ENCODE measurements around the gene LARP4B.

The LARP4B gene

GRCh38 chr10:865924-866576 is 65.5 kb downstream of the LARP4B start:
- no peak for DNase-seq

- DNase-seq: no peak
Observed at GRCh38 chr10:865257-865656, 66.2 kb downstream of the LARP4B start.

- DNase-seq: no peak
Observed at GRCh38 chr10:860519-860918, 71.0 kb downstream of the LARP4B start.

- DNase-seq: no peak
Observed at GRCh38 chr10:856416-857157, 74.9 kb downstream of the LARP4B start.

GRCh38 chr10:855671-856070 is 75.8 kb downstream of the LARP4B start:
- DNase-seq: no peak

GRCh38 chr10:855079-855478 is 76.4 kb downstream of the LARP4B start:
- no peak for DNase-seq

- no peak for DNase-seq
Observed at GRCh38 chr10:853017-853416, 78.5 kb downstream of the LARP4B start.

- no peak for DNase-seq
Observed at GRCh38 chr10:852386-852785, 79.1 kb downstream of the LARP4B start.

- no peak for DNase-seq
Observed at GRCh38 chr10:851901-852300, 79.6 kb downstream of the LARP4B start.

GRCh38 chr10:850093-850492 is 81.4 kb downstream of the LARP4B start:
- no peak for DNase-seq

- no peak for DNase-seq
Observed at GRCh38 chr10:847868-848267, 83.6 kb downstream of the LARP4B start.

- no peak for DNase-seq
Observed at GRCh38 chr10:846126-846685, 85.3 kb downstream of the LARP4B start.

GRCh38 chr10:845526-845925 is 86.0 kb downstream of the LARP4B start:
- DNase-seq: no peak

- no peak for DNase-seq
Observed at GRCh38 chr10:844552-844951, 87.0 kb downstream of the LARP4B start.

- no peak for DNase-seq
Observed at GRCh38 chr10:843703-844102, 87.8 kb downstream of the LARP4B start.

GRCh38 chr10:842795-843194 is 88.7 kb downstream of the LARP4B start:
- no peak for DNase-seq

GRCh38 chr10:841535-841934 is 90.0 kb downstream of the LARP4B start:
- no peak for DNase-seq

GRCh38 chr10:839550-840205 is 91.8 kb downstream of the LARP4B start:
- DNase-seq: no peak

- DNase-seq: no peak
Observed at GRCh38 chr10:836782-837181, 94.7 kb downstream of the LARP4B start.

GRCh38 chr10:834493-834892 is 97.0 kb downstream of the LARP4B start:
- DNase-seq: no peak

- DNase-seq: no peak
Observed at GRCh38 chr10:829241-829640, 102.3 kb downstream of the LARP4B start.

- DNase-seq: no peak
Observed at GRCh38 chr10:828191-828590, 103.3 kb downstream of the LARP4B start.

- no peak for DNase-seq
Observed at GRCh38 chr10:824946-825345, 106.6 kb downstream of the LARP4B start.

- no peak for DNase-seq
Observed at GRCh38 chr10:824497-824896, 107.0 kb downstream of the LARP4B start.

All from activated T-cell treated with anti-CD3 and anti-CD28 coated beads, Interleukin-2, amount 50 U/mL, for 48 hours (primary cell).